HG03095 (cell line): Measurements from ENCODE around the gene LRRC59.
"Not testable (repeated sequence)": the region's sequence is repeated elsewhere in the genome, so short reads cannot be mapped to it uniquely, and the experiment has no call there.

Experiments
- ATAC-seq: cut with Tn5 transposase; IDR thresholded peaks from one replicate; pipeline ENCODE4 v1.9.1; 2021; ENCODE audit warnings: moderate library complexity; ENCODE audit not compliant: unreplicated experiment

Gene LRRC59

DNA sequence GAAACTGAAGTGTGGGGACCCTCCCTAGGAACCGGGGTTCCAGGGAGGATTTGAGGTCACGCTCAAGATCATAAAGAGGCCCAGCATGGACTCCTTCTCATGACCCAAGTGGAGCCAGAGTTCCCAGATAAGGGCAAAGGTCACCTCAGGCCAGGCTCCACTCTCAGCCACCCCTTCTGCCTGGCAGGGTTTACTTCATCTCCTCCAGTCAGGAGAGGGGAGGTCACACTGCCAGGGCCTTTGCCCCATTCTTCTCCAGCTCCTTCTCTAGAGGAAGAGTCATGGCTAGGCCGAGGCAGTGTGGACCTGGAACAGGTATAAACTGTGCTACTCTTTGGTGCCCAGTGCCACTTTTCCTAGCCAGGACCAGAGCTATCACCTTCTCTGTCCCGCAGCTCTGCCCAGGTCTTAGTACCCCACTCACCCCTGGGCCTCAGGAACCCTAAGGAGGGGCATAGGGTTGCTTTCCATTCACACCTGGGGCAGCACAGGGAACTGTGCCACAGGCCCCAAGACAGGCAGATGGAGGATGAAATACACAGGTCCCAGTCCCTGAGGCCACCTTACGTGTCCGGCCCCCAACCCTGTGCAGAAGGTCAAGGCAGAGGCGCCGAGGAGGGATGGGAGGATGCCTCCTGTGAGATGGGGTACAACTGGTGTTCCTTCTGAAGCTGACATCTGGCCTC lies 27.8 kb upstream of the LRRC59 start:
- ATAC-seq = no peak

DNA sequence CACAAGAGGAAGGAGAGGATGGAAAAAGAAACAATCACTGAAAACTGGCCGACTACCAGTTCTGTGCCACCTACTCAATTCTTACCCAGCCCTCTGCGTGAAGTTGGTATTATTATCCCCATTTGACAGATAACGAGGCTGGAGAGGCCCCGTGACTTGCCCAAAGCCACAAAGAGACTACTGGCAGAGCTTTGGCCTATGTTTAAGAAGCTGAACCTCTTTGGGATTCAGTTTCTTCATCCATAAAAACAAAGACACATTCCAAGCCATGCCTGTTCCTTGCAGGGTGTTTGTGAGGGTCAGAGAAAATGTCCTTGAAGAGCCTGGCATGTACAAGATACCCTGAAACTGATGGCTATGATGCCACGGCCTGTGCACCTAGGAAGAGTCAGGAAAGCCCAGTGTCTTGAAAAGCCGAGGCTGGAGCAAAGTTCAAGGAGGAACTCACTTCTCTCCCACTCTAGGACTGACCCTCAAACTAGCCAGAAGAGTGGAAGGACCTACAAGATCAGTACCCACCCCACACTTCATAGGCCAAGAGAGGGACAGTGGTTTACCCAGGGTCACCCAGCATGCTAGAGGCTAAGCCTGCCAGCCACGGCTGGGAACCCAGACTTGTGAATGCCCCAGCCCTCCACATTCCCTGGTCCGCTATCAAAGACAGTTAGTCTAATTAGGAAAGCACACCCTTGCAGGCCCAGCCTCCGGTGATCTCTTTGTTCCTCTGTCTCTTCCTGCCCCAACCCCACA lies 27.1 kb upstream of the LRRC59 start:
- ATAC-seq = no peak

DNA sequence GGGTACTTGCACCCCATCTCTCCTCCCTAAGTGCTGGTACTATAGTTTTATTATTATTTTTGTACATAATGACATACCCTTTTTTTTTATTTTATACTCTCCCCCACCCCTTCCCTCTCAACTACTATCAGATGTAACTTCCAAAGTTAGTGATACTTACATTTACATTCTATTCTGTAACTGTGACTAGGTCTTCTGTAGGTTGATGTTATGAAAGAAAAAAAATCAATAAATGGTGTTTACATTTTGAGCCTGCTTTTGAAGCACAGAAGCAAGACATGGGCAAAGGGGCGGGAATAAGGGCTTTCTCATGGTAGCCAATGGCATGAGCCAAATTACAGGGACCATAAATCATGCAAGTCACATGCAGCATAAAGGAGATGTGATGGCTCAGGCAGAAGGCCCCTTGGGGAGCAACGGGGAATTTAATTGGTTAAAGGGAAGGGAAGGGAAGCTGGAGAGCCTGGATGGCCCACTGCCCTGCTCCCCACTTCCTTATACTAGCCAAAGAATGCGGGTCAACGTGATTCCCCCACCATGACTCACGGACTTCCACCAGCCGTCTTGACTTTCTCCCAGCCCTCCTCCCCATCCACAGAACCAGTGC lies 26.3 kb upstream of the LRRC59 start:
- no peak for ATAC-seq

DNA sequence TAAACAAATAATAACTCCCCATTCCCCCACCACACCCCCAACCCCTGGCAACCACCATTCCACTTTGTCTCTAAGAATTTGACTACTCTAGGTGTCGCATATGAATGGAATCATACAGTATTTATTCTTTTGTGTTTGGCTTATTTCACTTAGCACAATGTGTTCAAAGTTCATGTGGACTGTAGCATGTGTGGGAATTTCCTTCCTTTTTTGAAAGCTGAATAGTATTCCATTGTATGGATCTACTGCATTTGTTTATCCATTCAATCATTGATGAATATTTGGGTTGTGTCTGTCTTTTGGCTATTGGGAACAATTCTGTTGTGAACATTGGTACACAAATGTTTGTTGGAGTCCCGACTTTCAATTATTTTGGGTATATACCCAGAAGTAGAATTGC lies 25.4 kb upstream of the LRRC59 start:
- no peak for ATAC-seq

DNA sequence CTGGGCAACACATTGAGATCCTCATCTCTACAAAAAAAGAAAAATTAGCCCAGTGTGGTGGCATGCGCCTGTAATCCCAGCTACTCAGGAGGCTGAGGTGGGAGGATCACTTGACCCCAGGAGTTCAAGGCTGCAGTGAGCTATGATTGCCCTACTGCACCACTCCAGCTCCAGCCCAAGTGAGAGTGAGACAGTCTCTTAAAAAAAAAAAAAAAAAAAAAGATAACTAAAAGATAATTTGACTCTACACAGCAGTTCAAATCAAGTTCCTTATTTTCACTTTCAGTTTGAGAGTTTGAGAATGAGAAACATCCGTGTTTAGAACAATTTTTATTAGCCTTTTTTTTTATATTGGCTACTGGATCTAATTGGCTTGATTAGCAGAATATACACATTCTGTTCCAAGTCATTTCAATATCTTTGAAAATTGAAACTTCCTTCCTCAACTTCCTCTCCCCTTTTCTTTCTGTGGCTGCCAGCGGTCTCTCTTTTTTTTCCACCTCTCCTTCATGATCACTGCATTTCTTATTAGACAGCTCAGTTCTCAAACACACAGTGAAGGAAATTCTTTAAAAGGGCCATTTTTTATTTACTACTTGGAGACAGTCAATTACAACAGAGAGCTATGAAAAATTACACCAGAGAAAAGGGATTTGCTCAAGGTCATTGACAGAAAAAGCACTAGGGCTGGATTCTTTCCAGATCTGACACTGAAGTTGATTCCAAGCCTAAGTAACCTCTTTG lies 24.2 kb upstream of the LRRC59 start:
- ATAC-seq = no peak

DNA sequence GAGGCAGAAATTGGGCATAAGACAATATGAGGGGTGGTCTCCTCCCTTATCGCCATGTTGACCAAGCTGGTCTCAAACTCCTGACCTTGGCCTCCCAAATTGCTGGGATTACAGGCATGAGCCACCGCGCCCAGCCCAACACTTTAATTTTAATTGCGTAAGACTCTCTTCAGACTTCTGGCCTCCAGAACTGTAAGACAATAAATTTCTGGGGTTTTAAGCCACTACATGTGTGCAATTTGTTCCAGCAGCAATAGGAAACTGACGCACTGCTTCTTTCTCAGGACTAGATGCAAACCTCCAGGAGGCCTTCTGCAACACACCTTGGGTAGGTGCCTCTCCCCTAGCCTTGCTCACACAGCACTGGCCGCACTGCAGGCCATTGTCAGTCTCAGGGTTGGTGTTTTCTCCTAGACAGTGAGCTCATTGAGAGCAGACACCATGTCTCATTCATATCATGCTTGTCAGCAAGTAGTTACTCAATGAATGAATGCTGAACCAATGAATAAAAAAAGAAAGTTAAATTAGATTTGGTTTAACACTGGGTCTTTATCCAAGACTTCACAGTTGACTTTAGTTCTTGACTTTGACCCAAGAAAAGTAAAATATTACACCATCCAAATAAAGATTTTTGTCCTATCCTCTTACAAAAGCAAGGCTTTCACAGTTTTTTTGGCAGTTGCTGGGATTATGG lies 23.2 kb upstream of the LRRC59 start:
- no peak for ATAC-seq

DNA sequence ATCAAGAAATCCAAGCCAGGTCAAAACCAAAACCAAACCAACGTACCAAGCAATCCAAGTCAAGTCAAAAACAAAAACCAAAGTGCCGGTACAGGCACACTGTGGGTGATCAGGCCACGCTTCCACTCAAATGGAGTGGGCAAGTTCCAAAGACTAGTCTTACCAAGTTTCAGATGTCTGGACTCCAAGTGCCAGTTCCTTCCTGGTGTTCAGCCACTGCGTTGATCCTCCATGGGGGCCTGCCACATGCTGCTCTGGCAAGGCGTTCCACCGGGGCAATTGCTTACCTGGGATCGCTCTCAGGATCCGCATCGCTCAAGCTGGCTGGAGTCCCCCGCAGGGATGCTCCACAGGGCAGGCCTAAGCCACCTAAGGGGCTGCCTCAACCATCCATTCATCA lies 22.3 kb upstream of the LRRC59 start:
- not testable (repeated sequence) for ATAC-seq

DNA sequence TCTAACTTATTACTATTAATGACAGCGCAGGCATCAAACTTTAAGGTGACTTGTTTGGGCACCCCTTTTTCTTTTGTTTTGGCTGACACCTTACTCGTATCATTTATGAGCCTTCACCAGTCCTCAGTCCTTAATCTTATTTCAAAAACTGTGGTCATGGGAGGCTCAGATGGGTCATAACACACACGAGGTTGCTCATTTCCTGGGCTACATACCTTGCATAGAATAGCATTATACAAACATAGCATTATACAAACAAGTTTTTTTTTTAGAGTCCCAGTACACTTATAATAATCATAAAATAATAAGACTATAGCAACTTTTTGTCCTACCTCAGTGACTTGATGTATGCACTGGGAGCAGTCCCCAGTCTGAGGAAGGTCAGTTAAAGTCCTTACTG lies 17.5 kb upstream of the LRRC59 start:
- no peak for ATAC-seq

DNA sequence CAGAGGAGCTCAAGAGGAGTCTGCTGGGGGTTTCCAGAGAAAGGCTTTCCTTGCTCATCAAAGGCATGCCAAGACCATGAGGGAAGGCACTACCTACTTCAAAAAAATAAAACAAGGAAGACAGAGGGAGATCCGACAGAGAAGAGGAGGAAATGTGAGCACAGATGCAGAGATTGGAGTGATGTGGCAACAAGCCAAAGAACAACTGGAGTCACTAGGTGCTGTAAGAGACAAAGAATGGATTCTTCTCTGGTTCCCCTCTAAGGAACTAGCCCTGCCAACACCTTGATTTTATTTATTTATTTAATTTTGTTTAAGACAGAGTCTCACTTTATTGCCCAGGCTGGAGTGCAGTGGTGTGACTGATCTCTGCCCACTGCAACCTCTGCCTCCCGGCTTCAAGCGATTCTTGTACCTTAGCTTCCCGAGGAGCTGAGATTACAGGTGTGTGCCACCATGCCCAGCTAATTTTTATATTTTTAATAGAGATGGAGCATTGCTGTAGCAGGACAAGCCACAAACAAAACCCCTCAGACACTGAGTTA lies 14.9 kb upstream of the LRRC59 start:
- ATAC-seq = no peak

DNA sequence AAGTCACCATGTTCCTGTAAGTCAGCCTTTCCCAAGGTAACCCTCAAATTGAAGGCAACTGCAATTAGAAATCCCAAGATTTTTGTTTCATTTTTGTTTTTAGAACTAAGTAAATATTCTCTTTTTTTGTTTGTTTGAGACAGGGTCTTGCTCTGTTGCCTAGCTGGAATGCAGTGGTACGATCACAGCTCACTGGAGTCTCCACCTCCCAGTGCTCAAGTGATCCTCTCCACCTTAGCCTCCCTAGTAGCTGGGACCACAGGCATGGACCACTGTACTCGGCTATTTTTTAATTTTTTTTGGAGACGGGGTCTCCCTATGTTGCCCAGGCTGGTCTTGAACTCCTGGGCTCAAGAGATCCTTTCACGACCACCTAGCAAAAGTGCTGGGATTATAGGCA lies 10.6 kb upstream of the LRRC59 start:
- no peak for ATAC-seq

DNA sequence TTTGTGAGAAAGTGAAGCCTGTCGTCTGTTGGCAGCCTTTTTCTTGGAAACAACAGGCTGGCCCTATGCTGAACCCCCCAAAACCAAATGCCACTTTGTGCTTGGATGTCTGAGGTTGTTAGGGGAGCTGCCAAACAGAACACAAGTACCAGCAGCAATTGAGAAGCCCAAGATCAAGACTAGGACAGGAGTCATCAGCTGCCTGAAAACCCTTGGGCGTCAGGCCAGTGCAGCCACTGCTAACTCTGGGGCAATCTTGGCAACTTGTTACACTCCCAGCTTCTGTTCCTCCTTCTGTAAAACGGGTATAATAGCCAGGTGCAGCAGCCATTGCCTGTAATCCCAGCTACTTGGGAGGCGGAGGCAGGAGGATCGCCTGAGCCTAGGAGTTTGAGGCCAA lies 9.3 kb upstream of the LRRC59 start:
- ATAC-seq = no peak

DNA sequence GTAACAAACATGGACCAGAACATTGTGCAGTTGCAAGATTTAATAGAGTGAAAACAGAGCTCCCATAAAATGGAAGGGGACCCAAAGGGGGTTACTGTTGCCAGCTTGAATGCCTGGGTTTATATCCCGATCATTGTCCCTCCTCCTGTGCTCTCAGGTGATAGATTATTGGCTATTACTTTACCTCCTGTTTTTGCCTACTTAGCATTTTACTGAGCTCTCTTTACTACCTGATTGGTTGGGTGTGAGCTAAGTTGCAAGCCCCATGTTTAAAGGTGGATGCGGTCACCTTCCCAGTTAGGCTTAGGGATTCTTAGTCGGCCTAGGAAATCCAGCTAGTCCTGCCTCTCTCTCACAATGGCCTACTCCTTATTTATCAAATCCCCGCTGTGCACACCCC lies 8.0 kb upstream of the LRRC59 start:
- ATAC-seq = not testable (repeated sequence)

DNA sequence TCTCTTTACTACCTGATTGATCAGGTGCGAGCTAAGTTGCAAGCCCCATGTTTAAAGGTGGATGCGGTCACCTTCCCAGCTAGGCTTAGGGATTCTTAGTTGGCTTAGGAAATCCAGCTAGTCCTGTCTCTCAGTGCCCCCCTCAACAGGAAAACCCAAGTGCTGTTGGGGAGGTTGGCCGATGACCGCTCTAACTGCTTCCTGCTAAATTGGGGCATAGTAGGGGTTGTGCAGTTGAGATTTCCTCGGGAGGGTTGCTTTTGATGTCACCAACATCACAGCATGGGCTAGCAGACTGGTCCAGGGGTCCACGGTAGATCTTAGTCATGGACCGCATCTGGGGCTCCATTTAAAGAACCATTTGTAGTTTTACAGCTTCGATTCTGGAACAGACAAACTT lies 2.3 kb upstream of the LRRC59 start:
- not testable (repeated sequence) for ATAC-seq

DNA sequence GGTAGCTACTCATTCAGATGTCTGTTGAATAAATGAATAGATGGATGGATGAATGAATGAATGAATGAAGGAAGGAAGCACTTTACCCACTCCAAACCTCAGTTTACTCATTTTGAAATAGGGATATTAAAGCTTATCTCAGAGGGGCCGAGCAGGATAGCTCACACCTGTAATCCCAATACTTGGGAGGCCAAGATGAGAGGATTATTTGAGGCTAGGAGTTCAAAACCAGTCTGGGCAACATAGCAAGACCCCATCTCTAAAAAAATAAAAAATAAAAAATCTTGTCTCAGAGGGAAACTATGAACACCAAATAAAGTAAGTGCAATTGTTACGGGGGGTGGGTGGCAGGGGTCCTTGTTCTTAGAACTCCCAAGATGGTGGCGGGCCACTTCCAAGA lies 1.3 kb upstream of the LRRC59 start:
- not testable (repeated sequence) for ATAC-seq

DNA sequence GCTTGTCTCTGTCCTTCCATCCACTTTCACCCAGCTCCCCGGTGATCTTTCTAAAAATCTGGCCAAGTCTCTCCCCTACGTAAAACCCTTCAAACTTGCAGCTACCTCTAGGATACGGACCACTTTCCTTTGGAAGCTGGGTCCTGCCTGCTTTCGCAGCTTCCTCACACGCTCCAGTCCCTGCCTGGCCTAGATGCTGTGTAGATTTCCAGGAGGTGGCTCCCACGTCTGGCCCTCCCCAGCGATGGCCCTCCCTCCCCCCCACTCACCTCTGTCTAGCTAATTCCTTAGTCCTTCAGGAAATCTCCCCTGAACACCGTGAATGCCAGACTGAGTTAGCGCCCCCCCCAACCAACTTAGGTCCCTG lies 579 bp upstream of the LRRC59 start:
- no peak for ATAC-seq

DNA sequence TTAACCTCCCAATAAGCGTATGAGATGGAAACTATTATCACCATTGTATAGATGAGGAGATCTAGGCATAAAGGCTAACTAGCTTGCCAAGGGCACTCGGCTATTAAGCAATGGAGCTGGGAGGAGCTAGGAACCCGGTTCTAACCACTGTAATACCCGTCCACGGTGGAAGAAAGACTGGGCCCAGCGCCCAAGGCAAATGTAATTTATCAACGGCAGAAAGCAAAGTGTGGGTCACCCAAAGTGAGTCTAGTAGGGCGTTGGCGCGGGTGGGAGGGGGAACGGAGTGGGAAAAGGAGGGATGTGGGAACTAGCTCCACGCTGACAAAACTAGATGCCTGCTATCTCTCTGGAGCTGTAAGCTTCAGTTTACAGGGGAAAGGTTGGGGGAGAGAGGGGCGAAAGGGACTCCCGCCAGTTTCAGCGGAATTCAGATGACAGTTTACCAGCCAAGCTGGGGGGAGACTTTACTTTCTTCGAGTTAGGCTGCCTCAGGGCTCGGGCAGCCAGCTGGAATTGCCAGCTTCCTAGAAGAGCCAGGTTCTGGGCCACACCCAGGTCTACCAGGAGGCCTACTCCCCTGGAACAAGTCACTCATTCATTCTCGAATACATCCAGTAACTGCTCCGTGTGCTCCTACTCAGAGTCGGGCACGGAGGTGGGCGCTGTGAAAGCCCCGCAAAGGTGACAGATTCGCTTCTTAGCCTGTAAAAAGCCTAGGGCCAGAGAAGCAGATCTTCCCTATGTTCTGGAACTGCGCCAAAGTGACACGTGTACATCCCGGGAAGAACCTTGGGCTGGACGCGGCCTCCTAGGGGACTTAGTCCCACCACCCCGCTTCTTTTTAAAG lies 837 bp downstream of the LRRC59 start:
- ATAC-seq = no peak

DNA sequence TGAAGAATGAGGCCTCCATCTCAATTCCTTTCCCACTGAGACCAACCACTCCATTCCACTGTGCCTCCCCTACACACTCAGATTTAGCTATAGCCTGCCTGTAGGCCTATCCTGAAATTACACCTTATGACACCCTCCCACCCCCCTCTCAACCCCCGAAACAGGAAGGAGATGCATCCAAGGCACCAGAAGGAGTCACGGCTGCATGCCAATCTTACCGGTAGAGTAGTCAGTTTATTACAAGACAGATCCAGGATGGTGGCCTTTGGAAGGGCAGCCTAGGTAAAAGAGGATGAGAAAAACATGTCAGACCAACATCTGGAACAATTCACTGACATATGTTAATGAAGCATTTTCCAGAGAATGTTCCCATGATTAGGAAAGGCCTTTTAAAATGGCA lies 2.6 kb downstream of the LRRC59 start:
- no peak for ATAC-seq

DNA sequence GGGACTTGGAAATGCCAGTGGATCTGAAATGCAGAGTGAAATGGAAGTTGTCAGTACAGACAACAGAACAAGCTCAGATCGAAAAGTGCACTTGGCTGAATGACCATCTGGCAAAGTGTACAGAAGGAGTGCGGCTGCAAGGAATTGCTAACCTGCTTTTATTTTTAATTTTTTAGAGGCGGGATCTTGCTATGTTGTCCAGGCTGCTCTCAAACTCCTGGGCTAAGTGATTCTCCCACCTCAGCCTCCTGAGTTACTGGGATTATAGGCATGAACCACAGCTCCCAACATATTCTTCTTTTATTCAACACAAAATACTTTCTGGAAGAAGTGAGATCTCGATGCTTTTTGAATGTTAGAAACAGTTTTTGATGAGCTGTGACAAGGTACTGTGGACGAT lies 3.6 kb downstream of the LRRC59 start:
- ATAC-seq = no peak

DNA sequence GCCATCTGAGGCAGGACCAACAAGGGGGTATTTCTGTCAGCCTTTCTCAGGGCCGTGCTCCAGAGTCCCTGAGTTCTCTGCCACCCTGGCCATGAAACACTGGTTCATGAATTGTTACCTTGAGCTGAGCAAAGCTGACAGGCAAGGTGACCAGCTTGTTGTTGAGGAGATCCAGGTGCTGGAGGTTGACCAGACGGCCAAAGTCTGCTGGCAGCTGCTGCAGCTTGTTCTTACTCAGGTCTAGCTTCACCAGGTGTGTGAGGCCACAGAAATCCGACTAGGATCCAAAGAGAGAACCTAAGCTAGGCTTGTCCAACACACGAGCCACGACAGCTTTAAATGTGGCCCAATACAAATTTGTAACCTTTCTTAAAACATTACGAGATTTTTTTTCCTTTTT lies 4.7 kb downstream of the LRRC59 start:
- ATAC-seq = no peak

DNA sequence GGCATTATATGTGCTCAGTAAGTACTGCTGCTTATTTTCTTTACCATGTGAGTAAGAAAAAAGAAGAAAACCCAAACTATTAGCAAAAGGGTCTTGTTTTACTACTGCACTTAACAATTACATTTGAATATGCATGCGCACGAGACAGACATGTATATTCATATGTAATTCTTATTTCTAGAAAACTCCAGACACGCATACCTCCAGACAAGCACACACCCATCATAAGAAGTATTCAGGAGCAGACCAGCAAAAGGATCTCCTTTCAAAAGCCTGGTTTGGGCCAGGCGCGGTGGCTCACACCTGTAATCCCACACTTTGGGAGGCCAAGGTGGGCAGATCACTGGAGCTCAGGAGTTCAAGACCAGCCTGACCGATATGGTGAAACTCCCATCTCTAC lies 7.8 kb downstream of the LRRC59 start:
- no peak for ATAC-seq
